ENCODE measurements around the gene NRBF2.
"Not testable (repeated sequence)": the region's sequence is repeated elsewhere in the genome, so short reads cannot be mapped to it uniquely, and the experiment has no call there.

Gene NRBF2

GRCh38 chr10:63119041-63119440 is 14.1 kb upstream of the NRBF2 start:
- DNase-seq = no peak

- DNase-seq = no peak
These were observed 12.6 kb upstream of the NRBF2 start for GRCh38 chr10:63120554-63120953.

GRCh38 chr10:63123727-63124362 is 9.3 kb upstream of the NRBF2 start:
- DNase-seq = no peak

- DNase-seq = no peak
These were observed 7.7 kb upstream of the NRBF2 start for GRCh38 chr10:63125459-63125858.

GRCh38 chr10:63128443-63128842 is 4.7 kb upstream of the NRBF2 start:
- DNase-seq = no peak

GRCh38 chr10:63129888-63130287 is 3.2 kb upstream of the NRBF2 start:
- DNase-seq = no peak

GRCh38 chr10:63132651-63133055 is 475 bp upstream of the NRBF2 start:
- no peak for DNase-seq

GRCh38 chr10:63133821-63134557 is 861 bp downstream of the NRBF2 start:
- DNase-seq = no peak

GRCh38 chr10:63137306-63137705 is 4.2 kb downstream of the NRBF2 start:
- DNase-seq = no peak

- DNase-seq = no peak
These were observed 6.9 kb downstream of the NRBF2 start for GRCh38 chr10:63140077-63140476.

GRCh38 chr10:63142136-63142535 is 9.0 kb downstream of the NRBF2 start:
- DNase-seq = no peak

- DNase-seq = no peak
These were observed 10.9 kb downstream of the NRBF2 start for GRCh38 chr10:63143987-63144386.

- DNase-seq = no peak
These were observed 12.7 kb downstream of the NRBF2 start for GRCh38 chr10:63145782-63146181.

GRCh38 chr10:63146503-63146902 is 13.4 kb downstream of the NRBF2 start:
- no peak for DNase-seq

- DNase-seq = no peak
These were observed 17.6 kb downstream of the NRBF2 start for GRCh38 chr10:63150745-63151144.

- not testable (repeated sequence) for DNase-seq
These were observed 20.9 kb downstream of the NRBF2 start for GRCh38 chr10:63153868-63154545.

GRCh38 chr10:63154546-63155387 is 21.6 kb downstream of the NRBF2 start:
- no peak for DNase-seq

GRCh38 chr10:63155388-63156020 is 22.4 kb downstream of the NRBF2 start:
- DNase-seq = no peak

- no peak for DNase-seq
These were observed 23.1 kb downstream of the NRBF2 start for GRCh38 chr10:63156236-63156635.

- DNase-seq = peak; percentile 31
These were observed 24.9 kb downstream of the NRBF2 start for GRCh38 chr10:63157845-63158624.

GRCh38 chr10:63161592-63161991 is 28.5 kb downstream of the NRBF2 start:
- DNase-seq = no peak

GRCh38 chr10:63164166-63164623 is 31.1 kb downstream of the NRBF2 start:
- no peak for DNase-seq
